CD8-positive, alpha-beta memory T cell (primary cell): ENCODE data around the gene RNF167. TPM values are rescaled to one million over a fixed set of nuclear protein-coding genes. Genes with fewer than 3 reads are reported as not detected.

Experiments
- CTCF ChIA-PET: fragments of 350-600 bp; sonication (Branson Sonifier 250); formaldehyde crosslinking; loops from one replicate; lab custom pipeline; 2021; ENCODE audit warnings: antibody characterized with exemption; lab: Charles Lee
- POLR2A ChIA-PET: fragments of 350-600 bp; sonication (Branson Sonifier 250); formaldehyde crosslinking; loops from one replicate; lab custom pipeline; 2021; ENCODE audit warnings: antibody characterized with exemption; lab: Charles Lee
- DNase-seq, 5 donors: peaks; one replicate each; pipeline versions ENCODE4 v3.0.0 to v3.0.0-alpha.2; 2020 to 2022; ENCODE audit warnings: mixed read lengths in 1 of 5
- H3K27ac ChIP-seq: one replicate; pipeline ENCODE4 v1.7.0; 2013; ENCODE audit warnings: low read depth, mild to moderate bottlenecking, low read length, moderate library complexity
- H3K27me3 ChIP-seq: 2 replicates; pipeline ENCODE4 v1.7.0; 2013; ENCODE audit warnings: low read length, mild to moderate bottlenecking; ENCODE audit not compliant: insufficient read depth, poor library complexity, severe bottlenecking
- H3K36me3 ChIP-seq: 2 replicates; pipeline ENCODE4 v1.7.0; 2013; ENCODE audit warnings: mild to moderate bottlenecking, low read length, moderate library complexity; ENCODE audit not compliant: insufficient read depth
- H3K4me1 ChIP-seq: 2 replicates; pipeline ENCODE4 v1.7.0; 2013; ENCODE audit warnings: mild to moderate bottlenecking, low read length, moderate library complexity; ENCODE audit not compliant: insufficient read depth
- H3K4me3 ChIP-seq: 2 replicates; pipeline ENCODE4 v1.7.0; 2013; ENCODE audit warnings: mild to moderate bottlenecking, low read length
- H3K9me3 ChIP-seq: 2 replicates; pipeline ENCODE4 v1.7.0; 2013; ENCODE audit warnings: mild to moderate bottlenecking, low read length
- H3K27ac Mint-ChIP-seq, 8 donors: one replicate each; pipeline ENCODE4 v1.8.0; 2020 to 2021; ENCODE audit warnings: mixed read lengths in 8 of 8, mild to moderate bottlenecking in 6 of 8, inconsistent platforms in 3 of 8, moderate library complexity in 3 of 8
- H3K27me3 Mint-ChIP-seq, 2 donors: one replicate each; pipeline ENCODE4 v1.8.0; 2020 to 2021; ENCODE audit warnings: mixed read lengths in 2 of 2, mild to moderate bottlenecking in 1 of 2, moderate library complexity in 1 of 2
- H3K36me3 Mint-ChIP-seq, 3 donors: one replicate each; pipeline ENCODE4 v1.8.0; 2020 to 2021; ENCODE audit warnings: mixed read lengths in 3 of 3, inconsistent platforms in 1 of 3, mild to moderate bottlenecking in 1 of 3
- H3K4me1 Mint-ChIP-seq, 3 donors: one replicate each; pipeline ENCODE4 v1.8.0; 2020 to 2021; ENCODE audit warnings: mixed read lengths in 3 of 3, inconsistent platforms in 1 of 3, mild to moderate bottlenecking in 1 of 3
- H3K4me3 Mint-ChIP-seq, 7 donors: one replicate each; pipeline ENCODE4 v1.8.0; 2020 to 2021; ENCODE audit warnings: mixed read lengths in 7 of 7, mild to moderate bottlenecking in 6 of 7, moderate library complexity in 4 of 7, inconsistent platforms in 2 of 7
- H3K9me3 Mint-ChIP-seq, 5 donors: one replicate each; pipeline ENCODE4 v1.8.0; 2020 to 2022; ENCODE audit warnings: mixed read lengths in 5 of 5, mild to moderate bottlenecking in 3 of 5, moderate library complexity in 2 of 5, inconsistent platforms in 1 of 5
- polyA plus RNA-seq: library from polyadenylated mRNA; unstranded; fragments of 300-500 nt; fragmentation: Illumina TruSeq; gene quantifications from one replicate; pipeline ENCODE4 v1.2.3, GENCODE V29; 2021
- total RNA-seq, 2 experiments: library from RNA; stranded (reverse); gene quantifications; one replicate each; pipeline ENCODE4 v1.2.3, GENCODE V29; 2021

Gene RNF167
- total and polyA plus RNA-seq, 3 experiments from 2014 or later, result 69.0 to 192 (median 187) TPM

DNA sequence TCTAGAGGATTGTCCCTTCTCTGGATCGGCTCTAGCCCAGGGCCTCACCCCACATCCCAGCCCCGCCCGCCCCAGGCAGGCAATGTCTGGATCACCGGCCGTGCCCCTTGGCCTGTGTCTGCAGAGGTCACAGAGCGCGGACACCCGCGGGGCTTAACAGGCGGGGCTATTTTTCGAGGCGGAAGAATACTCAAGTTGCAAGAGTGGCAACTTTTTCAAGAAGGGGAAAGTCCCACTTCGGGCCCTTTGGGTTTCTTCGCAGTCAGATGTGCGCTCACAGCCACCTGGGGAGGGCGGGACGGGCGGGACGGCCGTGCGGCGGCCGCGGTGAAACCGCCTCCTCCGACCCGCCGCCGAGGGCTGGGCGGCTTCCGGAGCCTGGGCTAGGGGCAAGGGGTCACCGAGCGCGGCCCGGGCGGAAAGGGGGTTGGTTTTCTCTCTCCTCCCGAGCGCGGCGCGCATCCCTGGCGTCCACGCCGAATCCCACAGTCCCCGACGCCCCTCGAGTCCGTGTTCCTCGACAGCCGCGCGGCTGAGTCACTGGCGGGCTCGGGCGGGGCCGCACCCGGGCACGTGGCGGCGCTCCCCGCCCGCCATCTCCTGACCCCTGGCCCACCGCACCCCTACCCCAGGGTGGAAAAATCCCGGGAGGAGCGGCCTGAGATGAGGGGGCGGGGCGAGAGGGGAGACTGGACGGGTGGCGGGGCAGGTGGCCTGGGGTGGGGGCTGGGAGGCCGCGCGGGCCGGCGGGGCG is 9.4 kb downstream of the RNF167 start:
- Mint-ChIP-seq H3K4me3 (peak overlapping the region; percentile 83 to 100 (median 97)), H3K36me3 (peaks cover 7 to 32% (median 12%) of the 10 kb centered on the region in 3 donors), H3K9me3 (no peaks in the 10 kb centered on the region), H3K27me3 (peaks cover 0 to 5% of the 10 kb centered on the region in 2 donors), H3K27ac (peak overlapping the region; percentile 72 to 96 (median 90)), H3K4me1 (peaks cover 32 to 43% (median 41%) of the 10 kb centered on the region in 3 donors)
- Histone ChIP-seq H3K9me3 (no peaks in the 10 kb centered on the region), H3K27me3 (no peaks in the 10 kb centered on the region), H3K4me1 (peaks cover 31% of the 10 kb centered on the region), H3K27ac (peak overlapping the region; percentile 86), H3K4me3 (peak overlapping the region; percentile 97), H3K36me3 (peaks cover 23% of the 10 kb centered on the region)
- CTCF ChIA-PET, result interaction anchor here (0.7 to 4.8 kb wide), 5 partner anchors 10 to 112 kb away, joined by 3 to 30 read pairs (median 5); partner anchors contain the start of genes CHRNE, RNF167, SLC25A11 and SPAG7
- POLR2A ChIA-PET, result interaction anchor here (0.7 to 11.7 kb wide), 7 partner anchors 10 to 293 kb away, joined by 3 to 187 read pairs (median 4); partner anchors contain the start of genes CAMTA2, INCA1, KIF1C and RNF167
- peak; percentile 61 to 84 (median 79) for DNase-seq

DNA sequence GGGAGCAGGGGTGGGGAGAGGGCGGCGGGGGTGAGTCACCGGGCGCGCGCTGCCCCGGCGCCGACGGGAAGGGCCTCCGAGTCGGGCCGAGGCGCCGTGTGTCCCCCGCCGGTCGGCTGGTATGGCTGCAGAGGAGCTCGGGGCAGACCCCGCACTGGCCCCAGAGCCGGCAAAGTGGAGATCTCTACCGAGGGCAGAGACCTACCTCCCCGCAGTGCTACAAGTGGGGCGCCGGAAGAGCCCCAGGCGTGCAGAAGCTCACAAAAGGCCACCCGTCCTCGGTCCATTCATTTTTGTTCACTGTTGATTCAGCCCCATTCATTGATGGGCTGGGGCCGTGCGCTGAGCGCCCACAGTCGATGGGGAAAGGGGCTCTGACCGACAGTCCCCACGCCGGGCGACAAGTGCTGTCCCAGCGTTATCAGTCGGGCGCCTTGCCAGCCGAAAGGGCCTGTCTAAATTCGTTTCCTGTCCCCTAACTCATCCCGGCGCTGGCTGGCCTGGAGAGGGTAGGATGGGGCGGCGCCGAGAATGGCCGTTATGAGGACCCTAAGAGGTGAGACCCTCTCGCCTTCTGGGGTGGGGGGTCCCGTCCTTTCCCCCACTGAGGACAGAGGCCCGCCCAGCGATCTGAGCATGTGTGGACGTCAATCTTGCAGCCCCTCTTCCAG is 10.1 kb downstream of the RNF167 start:
- Mint-ChIP-seq H3K4me3 (peak overlapping the region; percentile 78 to 90 (median 82)), H3K9me3 (no peaks in the 10 kb centered on the region), H3K4me1 (peaks cover 25 to 35% (median 33%) of the 10 kb centered on the region in 3 donors), H3K36me3 (peaks cover 5 to 25% (median 10%) of the 10 kb centered on the region in 3 donors), H3K27me3 (peaks cover 0 to 5% of the 10 kb centered on the region in 2 donors), H3K27ac (peak overlapping the region; percentile 79 to 97 (median 90))
- ChIA-PET POLR2A (interaction anchor here (1.4 to 11.7 kb wide), 4 partner anchors 8 to 47 kb away, joined by 3 to 187 read pairs (median 34); partner anchors contain the start of genes INCA1, KIF1C, RNF167 and SLC25A11), CTCF (interaction anchor here (0.7 to 4.8 kb wide), 5 partner anchors 17 to 112 kb away, joined by 3 to 30 read pairs (median 3); partner anchors contain the start of genes CHRNE and SPAG7)
- Histone ChIP-seq H3K27ac (peak overlapping the region; percentile 86), H3K4me1 (peaks cover 24% of the 10 kb centered on the region), H3K27me3 (no peaks in the 10 kb centered on the region), H3K4me3 (peak overlapping the region; percentile 49), H3K36me3 (peaks cover 16% of the 10 kb centered on the region), H3K9me3 (no peaks in the 10 kb centered on the region)
- DNase-seq, result peak in 2 of 5 donors; percentile 23 to 37

DNA sequence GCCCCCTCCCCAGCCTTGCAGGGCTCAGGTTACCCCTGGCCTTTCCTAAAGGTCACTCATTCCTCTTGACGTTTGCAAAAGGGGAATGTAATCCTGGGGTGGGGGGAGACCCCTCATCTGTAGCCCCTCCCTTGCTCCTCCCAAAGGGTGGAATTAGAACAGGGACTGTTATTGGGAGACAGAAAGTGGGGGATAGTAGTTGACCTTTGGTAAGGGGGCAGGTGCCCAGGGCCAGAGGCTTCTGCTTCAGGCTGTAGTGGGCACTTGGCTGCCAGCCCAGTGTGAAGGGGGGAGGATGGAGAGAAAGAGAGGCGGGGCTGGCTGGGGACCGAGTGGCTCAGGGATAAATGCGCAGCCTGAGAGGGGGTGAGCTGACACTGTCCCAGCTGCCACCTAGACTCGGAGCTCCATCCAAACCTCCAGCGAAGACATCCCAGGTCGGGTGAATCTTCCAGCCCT is 10.7 kb downstream of the RNF167 start, which contains the start of gene ENO3:
Gene ENO3 (plus strand): TSS at position 374 of the 459 bp plus-strand sequence. CDS start 711 bp downstream, outside the sequence.
- H3K4me3 Mint-ChIP-seq, result peak within 1 kb of the TSS; percentile 78 to 90 (median 82)
- ChIA-PET POLR2A (interaction anchor here (0.5 to 11.7 kb wide), 6 partner anchors 9 to 21 kb away, joined by 3 to 187 read pairs (median 6); partner anchors contain the start of genes RNF167, SLC25A11 and SPAG7), CTCF (interaction anchor here (0.8 to 4.8 kb wide), 6 partner anchors 11 to 111 kb away, joined by 3 to 30 read pairs (median 4); partner anchors contain the start of genes RNF167, SLC25A11 and SPAG7)
- no peaks in the 10 kb centered on the region for H3K27me3 ChIP-seq
- peak within 1 kb of the TSS; percentile 86 for H3K27ac ChIP-seq
- peaks cover 0 to 4% of the 10 kb centered on the region in 2 donors for H3K27me3 Mint-ChIP-seq
- H3K36me3 Mint-ChIP-seq, result peaks cover 0 to 19% (median 6%) of the 10 kb centered on the region in 3 donors
- H3K9me3 ChIP-seq, result no peaks in the 10 kb centered on the region
- no peak for DNase-seq
- H3K9me3 Mint-ChIP-seq, result no peaks in the 10 kb centered on the region
- peak within 1 kb of the TSS; percentile 79 to 97 (median 90) for H3K27ac Mint-ChIP-seq
- H3K36me3 ChIP-seq, result peaks cover 10% of the 10 kb centered on the region
- H3K4me1 Mint-ChIP-seq, result peaks cover 19 to 30% (median 28%) of the 10 kb centered on the region in 3 donors
- peaks cover 18% of the 10 kb centered on the region for H3K4me1 ChIP-seq
- peak within 1 kb of the TSS; percentile 49 for H3K4me3 ChIP-seq

DNA sequence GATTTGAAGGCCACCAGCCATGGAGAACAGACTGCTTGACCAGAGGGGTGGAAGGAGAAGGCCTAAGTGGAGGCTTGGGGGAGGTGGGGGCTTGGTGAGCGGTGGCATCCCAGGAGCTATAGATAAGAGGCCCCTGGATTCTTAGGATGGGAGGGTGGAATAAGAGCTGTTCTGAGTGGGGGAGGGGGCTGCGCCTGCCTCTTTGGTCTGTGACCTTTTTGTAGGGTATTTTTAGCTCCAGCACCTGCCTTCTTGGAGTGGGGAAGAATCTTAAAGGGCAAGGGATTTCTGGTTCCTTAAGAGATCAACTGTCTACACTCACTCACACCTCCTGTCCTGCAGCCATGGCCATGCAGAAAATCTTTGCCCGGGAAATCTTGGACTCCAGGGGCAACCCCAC is 11.4 kb downstream of the RNF167 start:
- peak overlapping the region in 5 of 8 donors; percentile 55 to 96 (median 84) for H3K27ac Mint-ChIP-seq
- peaks cover 11% of the 10 kb centered on the region for H3K4me1 ChIP-seq
- ChIA-PET POLR2A (interaction anchor here (1.3 to 11.7 kb wide), 4 partner anchors 9 to 17 kb away, joined by 3 to 187 read pairs (median 6); partner anchors contain the start of genes RNF167, SLC25A11 and SPAG7), CTCF (interaction anchor here (1.1 to 4.8 kb wide), 4 partner anchors 11 to 68 kb away, joined by 4 to 30 read pairs (median 5); partner anchors contain the start of genes RNF167, SLC25A11 and SPAG7)
- H3K36me3 Mint-ChIP-seq, result peaks cover 0 to 13% (median 2%) of the 10 kb centered on the region in 3 donors
- H3K27ac ChIP-seq, result peak overlapping the region; percentile 86
- peak overlapping the region in 6 of 7 donors; percentile 43 to 90 (median 53) for H3K4me3 Mint-ChIP-seq
- H3K4me1 Mint-ChIP-seq, result peaks cover 15 to 26% (median 23%) of the 10 kb centered on the region in 3 donors
- H3K36me3 ChIP-seq, result peaks cover 5% of the 10 kb centered on the region
- DNase-seq, result no peak
- no peak overlapping the region for H3K4me3 ChIP-seq
- H3K9me3 Mint-ChIP-seq, result no peaks in the 10 kb centered on the region
- H3K9me3 ChIP-seq, result no peaks in the 10 kb centered on the region
- H3K27me3 ChIP-seq, result no peaks in the 10 kb centered on the region
- H3K27me3 Mint-ChIP-seq, result peaks cover 0 to 4% of the 10 kb centered on the region in 2 donors

DNA sequence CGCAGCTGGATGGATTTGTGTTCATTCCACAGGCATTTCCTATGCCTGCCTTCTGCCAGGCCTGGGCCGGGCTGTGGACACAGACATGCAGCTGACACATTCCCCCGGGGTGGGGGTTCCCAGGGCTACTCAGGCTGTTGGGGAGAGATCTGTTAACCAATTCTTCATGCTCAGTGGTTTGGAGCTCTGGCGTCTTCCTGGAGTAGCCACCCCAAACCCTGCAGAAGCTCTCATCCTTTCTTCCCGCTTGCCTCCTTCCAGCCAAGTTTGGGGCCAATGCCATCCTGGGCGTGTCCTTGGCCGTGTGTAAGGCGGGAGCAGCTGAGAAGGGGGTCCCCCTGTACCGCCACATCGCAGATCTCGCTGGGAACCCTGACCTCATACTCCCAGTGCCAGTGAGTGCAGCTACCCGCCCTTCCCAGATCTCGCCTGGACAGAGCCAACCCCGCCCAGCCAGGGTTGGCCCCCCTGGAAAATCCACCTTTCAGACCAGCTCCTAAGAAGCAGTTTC is 13.4 kb downstream of the RNF167 start:
- Histone ChIP-seq H3K4me3 (no peak overlapping the region), H3K9me3 (no peaks in the 10 kb centered on the region), H3K27me3 (no peaks in the 10 kb centered on the region), H3K27ac (no peak overlapping the region), H3K36me3 (no peaks in the 10 kb centered on the region), H3K4me1 (peaks cover 8% of the 10 kb centered on the region)
- Mint-ChIP-seq H3K9me3 (no peaks in the 10 kb centered on the region), H3K36me3 (peaks cover 0 to 7% (median 0%) of the 10 kb centered on the region in 3 donors), H3K27me3 (peaks cover 0 to 1% of the 10 kb centered on the region in 2 donors), H3K4me3 (peak overlapping the region in 1 of 7 donors; percentile 45), H3K4me1 (peaks cover 13 to 23% (median 16%) of the 10 kb centered on the region in 3 donors), H3K27ac (peak overlapping the region in 2 of 8 donors; percentile 43 to 51)
- ChIA-PET POLR2A (interaction anchor here (0.6 to 11.7 kb wide), 2 partner anchors 13 to 230 kb away, joined by 3 to 187 read pairs; partner anchors contain the start of gene SPAG7), CTCF (interaction anchor here (1.0 to 1.8 kb wide), 4 partner anchors 8 to 34 kb away, joined by 3 to 5 read pairs (median 4); partner anchors contain the start of genes CAMTA2 and SPAG7)
- no peak for DNase-seq

DNA sequence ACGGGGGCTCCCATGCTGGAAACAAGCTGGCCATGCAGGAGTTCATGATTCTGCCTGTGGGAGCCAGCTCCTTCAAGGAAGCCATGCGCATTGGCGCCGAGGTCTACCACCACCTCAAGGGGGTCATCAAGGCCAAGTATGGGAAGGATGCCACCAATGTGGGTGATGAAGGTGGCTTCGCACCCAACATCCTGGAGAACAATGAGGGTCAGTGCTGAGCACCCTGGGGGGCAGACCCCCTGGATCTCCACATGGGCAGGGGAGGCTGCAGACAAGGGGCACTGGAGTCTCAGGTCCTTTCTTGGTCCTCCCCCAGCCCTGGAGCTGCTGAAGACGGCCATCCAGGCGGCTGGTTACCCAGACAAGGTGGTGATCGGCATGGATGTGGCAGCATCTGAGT is 15.0 kb downstream of the RNF167 start:
- POLR2A ChIA-PET, result interaction anchor here (11.7 kb wide), 1 partner anchor 12 kb away, joined by 187 read pairs; the partner anchor contains the start of gene SPAG7

More for the DNA sequence above, 15.0 kb downstream of the RNF167 start:
- H3K9me3 ChIP-seq, result no peaks in the 10 kb centered on the region
- H3K27ac ChIP-seq, result no peak overlapping the region
- H3K27me3 ChIP-seq, result no peaks in the 10 kb centered on the region
- peaks cover 0 to 19% (median 0%) of the 10 kb centered on the region in 3 donors for H3K36me3 Mint-ChIP-seq
- no peak overlapping the region for H3K4me3 Mint-ChIP-seq
- H3K4me1 Mint-ChIP-seq, result peaks cover 13 to 20% (median 13%) of the 10 kb centered on the region in 3 donors
- no peak overlapping the region for H3K27ac Mint-ChIP-seq
- CTCF ChIA-PET, result interaction anchor here (0.9 to 2.5 kb wide), 4 partner anchors 9 to 52 kb away, joined by 3 to 11 read pairs (median 4); partner anchors contain the start of genes CHRNE and SPAG7
- no peaks in the 10 kb centered on the region for H3K27me3 Mint-ChIP-seq
- peaks cover 8% of the 10 kb centered on the region for H3K4me1 ChIP-seq
- H3K36me3 ChIP-seq, result peaks cover 3% of the 10 kb centered on the region
- DNase-seq, result no peak
- H3K4me3 ChIP-seq, result no peak overlapping the region
- H3K9me3 Mint-ChIP-seq, result no peaks in the 10 kb centered on the region
